Measurements from ENCODE around the gene ADAMTS19.

ADAMTS19 gene

DNA sequence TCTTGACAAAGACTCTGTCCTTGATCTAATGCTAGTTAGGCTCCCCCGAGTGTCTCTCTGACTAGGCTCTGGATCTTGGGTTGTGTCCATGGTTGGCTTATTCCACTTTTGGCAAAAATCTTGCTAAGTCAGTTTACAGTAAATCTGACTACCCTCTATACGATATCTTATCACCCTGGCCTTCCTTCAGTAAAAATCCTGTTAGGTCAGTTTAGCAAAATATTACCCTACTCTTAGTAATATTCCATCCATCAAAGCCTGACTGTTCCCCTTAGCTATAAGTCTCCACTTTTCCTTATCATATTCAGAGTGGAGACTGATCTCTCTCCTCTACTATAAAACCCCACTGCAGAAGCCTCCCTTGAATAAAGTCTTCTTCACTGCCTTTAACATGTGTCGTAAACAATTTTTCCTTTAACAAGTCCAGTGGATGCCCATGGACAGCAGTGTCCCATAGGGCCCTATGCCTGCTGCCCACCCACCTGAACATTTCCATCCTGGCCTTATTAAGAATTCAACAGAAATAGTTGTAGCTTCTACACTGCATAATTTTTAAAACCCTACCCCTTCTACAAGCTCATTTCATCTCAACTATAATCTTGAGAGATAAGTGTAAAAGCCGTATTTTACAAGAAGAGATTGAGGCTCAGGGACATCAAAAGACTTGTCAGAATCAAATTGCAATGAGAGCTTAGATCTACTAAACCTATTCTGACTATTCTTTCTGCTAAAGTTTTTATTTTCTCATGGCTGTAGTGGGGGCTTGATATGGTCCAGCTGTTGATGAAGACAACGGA is 310.1 kb downstream of the ADAMTS19 start:
- TF ChIP-seq TCF4 (CRISPR knock-in tag; IDR thresholded peaks at IDR 0.05; ENCODE audit: borderline replicate concordance) (no peak), ZNF8 (CRISPR knock-in tag; IDR thresholded peaks at IDR 0.05) (no peak), ZFP3 (CRISPR knock-in tag; IDR thresholded peaks at IDR 0.05) (no peak), ESRRG (CRISPR knock-in tag; IDR thresholded peaks at IDR 0.05) (no peak), GLIS3 (CRISPR knock-in tag; IDR thresholded peaks at IDR 0.05) (no peak), ZC3H10 (CRISPR knock-in tag; IDR thresholded peaks at IDR 0.05) (no peak), SNAI2 (CRISPR knock-in tag; IDR thresholded peaks at IDR 0.05) (no peak)
- TF ChIP-seq, protein P1, sequence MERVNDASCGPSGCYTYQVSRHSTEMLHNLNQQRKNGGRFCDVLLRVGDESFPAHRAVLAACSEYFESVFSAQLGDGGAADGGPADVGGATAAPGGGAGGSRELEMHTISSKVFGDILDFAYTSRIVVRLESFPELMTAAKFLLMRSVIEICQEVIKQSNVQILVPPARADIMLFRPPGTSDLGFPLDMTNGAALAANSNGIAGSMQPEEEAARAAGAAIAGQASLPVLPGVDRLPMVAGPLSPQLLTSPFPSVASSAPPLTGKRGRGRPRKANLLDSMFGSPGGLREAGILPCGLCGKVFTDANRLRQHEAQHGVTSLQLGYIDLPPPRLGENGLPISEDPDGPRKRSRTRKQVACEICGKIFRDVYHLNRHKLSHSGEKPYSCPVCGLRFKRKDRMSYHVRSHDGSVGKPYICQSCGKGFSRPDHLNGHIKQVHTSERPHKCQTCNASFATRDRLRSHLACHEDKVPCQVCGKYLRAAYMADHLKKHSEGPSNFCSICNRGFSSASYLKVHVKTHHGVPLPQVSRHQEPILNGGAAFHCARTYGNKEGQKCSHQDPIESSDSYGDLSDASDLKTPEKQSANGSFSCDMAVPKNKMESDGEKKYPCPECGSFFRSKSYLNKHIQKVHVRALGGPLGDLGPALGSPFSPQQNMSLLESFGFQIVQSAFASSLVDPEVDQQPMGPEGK (CRISPR knock-in tag; IDR thresholded peaks at IDR 0.05; ENCODE audit: borderline replicate concordance), result no peak

DNA sequence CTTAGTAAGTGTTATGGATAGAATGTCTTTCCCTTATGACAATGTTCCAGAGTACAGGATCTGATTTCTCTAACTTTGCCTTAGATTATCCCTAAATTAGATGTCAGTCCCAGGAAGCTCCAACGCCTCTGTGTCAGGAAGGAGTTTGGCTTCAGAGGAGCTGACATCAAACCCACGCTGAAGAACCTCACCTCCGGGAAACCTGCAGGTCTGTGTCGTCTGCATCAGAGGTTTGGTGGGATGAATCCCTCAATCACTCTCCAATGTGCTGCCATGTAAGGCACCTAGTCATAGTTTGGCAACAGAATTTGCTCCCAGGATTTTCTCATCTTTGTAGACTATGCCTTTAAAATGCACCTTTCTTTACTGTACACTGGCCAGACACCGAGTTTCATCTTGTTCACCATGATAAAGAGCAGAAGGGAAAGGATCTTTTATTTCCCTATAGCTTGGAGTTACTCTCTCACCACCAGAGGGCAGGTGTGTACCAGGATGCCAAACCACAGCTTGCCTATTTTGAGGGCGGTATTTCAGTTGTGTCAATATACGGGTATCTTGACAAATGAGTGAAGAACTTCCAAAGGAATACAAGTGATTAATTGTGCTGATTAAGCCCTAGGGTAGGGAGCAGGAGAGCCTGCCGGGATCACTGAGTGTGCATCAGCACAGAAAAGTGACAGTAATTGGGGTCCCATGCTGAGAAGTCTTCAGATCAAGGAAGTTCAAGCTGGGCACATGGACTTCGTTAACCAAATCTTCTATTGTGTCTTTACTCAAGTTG is 311.1 kb downstream of the ADAMTS19 start:
- ATAC-seq, result peak; percentile 86

More for the DNA sequence above, 310.1 kb downstream of the ADAMTS19 start:
- ATAC-seq, result no peak

DNA sequence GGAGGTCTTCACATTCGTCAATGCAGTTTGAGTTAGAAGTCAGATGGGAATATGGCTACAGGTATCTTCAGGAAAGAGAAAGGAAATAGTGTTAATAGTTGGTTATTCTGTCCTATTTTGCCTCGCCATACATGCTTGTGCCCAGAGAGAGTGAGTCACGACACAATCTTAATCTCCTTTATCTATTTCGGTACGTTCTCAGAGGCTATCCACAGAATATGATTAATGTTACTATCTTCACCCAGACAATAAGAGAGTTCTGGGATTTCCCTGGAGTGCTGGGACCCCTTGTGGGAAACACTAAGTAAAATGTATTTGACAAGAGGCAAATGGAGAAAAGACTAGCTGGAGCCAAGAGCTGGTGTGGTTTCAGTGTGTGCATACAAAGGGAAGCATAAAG is 313.3 kb downstream of the ADAMTS19 start:
- ATAC-seq, result no peak
- TF ChIP-seq ZFP3 (CRISPR knock-in tag; IDR thresholded peaks at IDR 0.05) (no peak), ZFP30 (CRISPR knock-in tag; IDR thresholded peaks at IDR 0.05) (no peak), RARB (CRISPR knock-in tag; IDR thresholded peaks at IDR 0.05) (no peak), OSR1 (CRISPR knock-in tag; IDR thresholded peaks at IDR 0.05) (no peak), SNAI2 (CRISPR knock-in tag; IDR thresholded peaks at IDR 0.05) (no peak), ISL1 (CRISPR knock-in tag; IDR thresholded peaks at IDR 0.05) (no peak), BACH2 (CRISPR knock-in tag; IDR thresholded peaks at IDR 0.05; ENCODE audit: borderline replicate concordance) (no peak), PPARA (CRISPR knock-in tag; IDR thresholded peaks at IDR 0.05; ENCODE audit: borderline replicate concordance) (no peak)
- TF ChIP-seq, protein P2, sequence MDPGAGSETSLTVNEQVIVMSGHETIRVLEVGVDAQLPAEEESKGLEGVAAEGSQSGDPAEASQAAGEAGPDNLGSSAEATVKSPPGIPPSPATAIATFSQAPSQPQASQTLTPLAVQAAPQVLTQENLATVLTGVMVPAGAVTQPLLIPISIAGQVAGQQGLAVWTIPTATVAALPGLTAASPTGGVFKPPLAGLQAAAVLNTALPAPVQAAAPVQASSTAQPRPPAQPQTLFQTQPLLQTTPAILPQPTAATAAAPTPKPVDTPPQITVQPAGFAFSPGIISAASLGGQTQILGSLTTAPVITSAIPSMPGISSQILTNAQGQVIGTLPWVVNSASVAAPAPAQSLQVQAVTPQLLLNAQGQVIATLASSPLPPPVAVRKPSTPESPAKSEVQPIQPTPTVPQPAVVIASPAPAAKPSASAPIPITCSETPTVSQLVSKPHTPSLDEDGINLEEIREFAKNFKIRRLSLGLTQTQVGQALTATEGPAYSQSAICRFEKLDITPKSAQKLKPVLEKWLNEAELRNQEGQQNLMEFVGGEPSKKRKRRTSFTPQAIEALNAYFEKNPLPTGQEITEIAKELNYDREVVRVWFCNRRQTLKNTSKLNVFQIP (CRISPR knock-in tag; IDR thresholded peaks at IDR 0.05; ENCODE audit: borderline replicate concordance, low read depth), result no peak

More for the DNA sequence above, 311.1 kb downstream of the ADAMTS19 start:
- TF ChIP-seq ARNTL (CRISPR knock-in tag; IDR thresholded peaks at IDR 0.05; ENCODE audit: borderline replicate concordance, low read depth), result no peak
- no peak for TF ChIP-seq ZFP30 (CRISPR knock-in tag; IDR thresholded peaks at IDR 0.05)
- TF ChIP-seq ISL1 (CRISPR knock-in tag; IDR thresholded peaks at IDR 0.05), result no peak

- ATAC-seq, result no peak
- TF ChIP-seq TOX (CRISPR knock-in tag; IDR thresholded peaks at IDR 0.05; ENCODE audit: borderline replicate concordance), result no peak
Observed at GRCh38 chr5:129781594-129781993, 321.5 kb downstream of the ADAMTS19 start.

Data from SK-N-SH treated with all-trans-retinoic acid at 6 μM for 48 hours (cell line).